Cardiac fibroblast (primary cell): Measurements from ENCODE around the gene OPN1MW.
"Not testable (repeated sequence)": the region's sequence is repeated elsewhere in the genome, so short reads cannot be mapped to it uniquely, and the experiment has no call there.

ENCODE experiments used
- DNase-seq, 2 donors: peaks; one replicate each; pipeline versions ENCODE4 v3.0.0 to v3.0.0-alpha.2; 2010; ENCODE audit warnings: low read depth in 2 of 2
- H3K4me3 ChIP-seq, 2 donors: replicated peaks in 1 of 2; 1 replicate in 1 of 2; 2 replicates in 1 of 2; pipeline ENCODE4 v1.5.1; 2011; ENCODE audit warnings: low read depth in 2 of 2, low read length in 2 of 2, mild to moderate bottlenecking in 2 of 2, moderate library complexity in 1 of 2
- CTCF ChIP-seq: IDR thresholded peaks from one replicate; pipeline ENCODE4 v1.5.1; 2011; ENCODE audit warnings: low read depth, mild to moderate bottlenecking, low read length, inconsistent platforms

Gene OPN1MW

GRCh38 chrX:154142950-154143745 lies 39.2 kb upstream of the OPN1MW start:
- H3K4me3 ChIP-seq, result no peak overlapping the region
- no peak for TF ChIP-seq CTCF
- no peak for DNase-seq

- DNase-seq, H3K4me3 ChIP-seq: not testable (repeated sequence)
These were observed 38.4 kb upstream of the OPN1MW start, which contains the start of gene OPN1LW for GRCh38 chrX:154144010-154144409. Gene OPN1LW, plus strand, starts transcription at chrX:154144243. Its CDS starts 41 bp downstream, at chrX:154144284.

GRCh38 chrX:154151030-154151429 lies 31.4 kb upstream of the OPN1MW start:
- H3K4me3 ChIP-seq, DNase-seq: not testable (repeated sequence)

- not testable (repeated sequence) for DNase-seq, H3K4me3 ChIP-seq
These were observed 26.2 kb upstream of the OPN1MW start for GRCh38 chrX:154156221-154156620.

- DNase-seq, H3K4me3 ChIP-seq: not testable (repeated sequence)
These were observed 25.2 kb upstream of the OPN1MW start for GRCh38 chrX:154157207-154157606.

- DNase-seq, H3K4me3 ChIP-seq: not testable (repeated sequence)
These were observed 23.1 kb upstream of the OPN1MW start for GRCh38 chrX:154159345-154159744.

GRCh38 chrX:154164902-154165301 lies 17.5 kb upstream of the OPN1MW start:
- not testable (repeated sequence) for DNase-seq, H3K4me3 ChIP-seq

- DNase-seq, H3K4me3 ChIP-seq: not testable (repeated sequence)
These were observed 14.0 kb upstream of the OPN1MW start for GRCh38 chrX:154168384-154168783.

- DNase-seq, H3K4me3 ChIP-seq: not testable (repeated sequence)
These were observed 9.9 kb upstream of the OPN1MW start for GRCh38 chrX:154172535-154172943.

GRCh38 chrX:154174356-154174755 lies 8.0 kb upstream of the OPN1MW start:
- not testable (repeated sequence) for H3K4me3 ChIP-seq, DNase-seq

- not testable (repeated sequence) for DNase-seq, H3K4me3 ChIP-seq
These were observed 1.4 kb downstream of the OPN1MW start for GRCh38 chrX:154183794-154184193.

GRCh38 chrX:154192846-154193245 lies 10.4 kb downstream of the OPN1MW start:
- H3K4me3 ChIP-seq, DNase-seq: not testable (repeated sequence)

GRCh38 chrX:154194316-154194715 lies 11.9 kb downstream of the OPN1MW start:
- not testable (repeated sequence) for DNase-seq

GRCh38 chrX:154196466-154196865 lies 14.1 kb downstream of the OPN1MW start:
- H3K4me3 ChIP-seq, DNase-seq: not testable (repeated sequence)

More at GRCh38 chrX:154194316-154194715, 11.9 kb downstream of the OPN1MW start:
- not testable (repeated sequence) for H3K4me3 ChIP-seq

- DNase-seq, H3K4me3 ChIP-seq: not testable (repeated sequence)
These were observed 27.4 kb downstream of the OPN1MW start for GRCh38 chrX:154209670-154210418.

- DNase-seq, H3K4me3 ChIP-seq: not testable (repeated sequence)
These were observed 28.7 kb downstream of the OPN1MW start for GRCh38 chrX:154211057-154211456.

GRCh38 chrX:154211499-154211898 lies 29.1 kb downstream of the OPN1MW start:
- H3K4me3 ChIP-seq, DNase-seq: not testable (repeated sequence)
